MM.1S (cell line): ENCODE data around the gene HEBP2.

Experiments used
- CTCF ChIP-seq: fragments of 300-600 bp; sonication (generic); IDR thresholded peaks from 2 replicates; pipeline ENCODE4 v1.5.1; 2016; ENCODE audit warnings: antibody characterized with exemption, low read length, mixed read lengths
- EZH2 ChIP-seq: fragments of 300-600 bp; sonication (generic); optimal IDR thresholded peaks from 2 replicates; pipeline ENCODE3; 2017; ENCODE audit warnings: low read depth, mild to moderate bottlenecking, antibody characterized with exemption, low read length, mixed read lengths
- EZH2phosphoT487 ChIP-seq: fragments of 300-600 bp; sonication (generic); IDR thresholded peaks from 2 replicates; pipeline ENCODE4 v1.6.1; 2018; ENCODE audit warnings: antibody characterized with exemption, low read length

GRCh38 chr6:138377042-138377441 is 27.0 kb upstream of the HEBP2 start:
- TF ChIP-seq CTCF, result no peak
- no peak for TF ChIP-seq EZH2
- no peak for TF ChIP-seq EZH2phosphoT487
